Activated CD8-positive, alpha-beta T cell treated with anti-CD3 and anti-CD28 coated beads for 36 hours (primary cell): ENCODE measurements around the gene PRRG4. TPM values are rescaled to one million over a fixed set of nuclear protein-coding genes. Genes with fewer than 3 reads are reported as not detected.

ENCODE experiments used
- ATAC-seq: fragments of 200-7000 bp; cut with Tn5 transposase; one replicate; pipeline ENCODE4 v1.10.0; 2021; ENCODE audit warnings: mild to moderate bottlenecking, moderate library complexity
- CTCF ChIA-PET: fragments of 350-600 bp; sonication (Branson Sonifier 250); formaldehyde crosslinking; loops from one replicate; lab custom pipeline; 2021; ENCODE audit warnings: antibody characterized with exemption; lab: Charles Lee
- POLR2A ChIA-PET: fragments of 350-600 bp; sonication (Branson Sonifier 250); formaldehyde crosslinking; loops from one replicate; lab custom pipeline; 2021; ENCODE audit warnings: antibody characterized with exemption; lab: Charles Lee
- DNase-seq: peaks from one replicate; pipeline ENCODE4 v3.0.0-alpha.2; 2020
- H3K27ac Mint-ChIP-seq: one replicate; pipeline ENCODE4 v1.8.0; 2021; ENCODE audit warnings: mild to moderate bottlenecking, mixed read lengths
- H3K27me3 Mint-ChIP-seq: one replicate; pipeline ENCODE4 v1.8.0; 2021; ENCODE audit warnings: mixed read lengths
- H3K36me3 Mint-ChIP-seq: one replicate; pipeline ENCODE4 v1.8.0; 2021; ENCODE audit warnings: low read depth, mixed read lengths
- H3K4me1 Mint-ChIP-seq: one replicate; pipeline ENCODE4 v1.8.0; 2021; ENCODE audit warnings: low read depth, mixed read lengths
- H3K4me3 Mint-ChIP-seq: one replicate; pipeline ENCODE4 v1.8.0; 2021; ENCODE audit warnings: mild to moderate bottlenecking, moderate library complexity, mixed read lengths
- H3K9me3 Mint-ChIP-seq: one replicate; pipeline ENCODE4 v1.8.0; 2021; ENCODE audit warnings: mixed read lengths
- CTCF ChIP-seq: fragments of 200-600 bp; IDR thresholded peaks from one replicate; pipeline ENCODE4 v1.8.0; 2022; ENCODE audit warnings: antibody characterized with exemption, mild to moderate bottlenecking
- intact Hi-C: fragments of 100-400 bp; cut with micrococcal nuclease; formaldehyde crosslinking; loops from one replicate; pipeline ENCODE4 v1.10.0; 2022
- total RNA-seq, 2 experiments: library from RNA; stranded (reverse); gene quantifications; one replicate each; pipeline ENCODE4 v1.2.3, GENCODE V29; 2021

Gene PRRG4
- total RNA-seq, 2 experiments from 2014 or later = 0.27 to 0.34 TPM

- no peak for ATAC-seq
- Mint-ChIP-seq H3K4me3 (no peak overlapping the region), H3K27ac (no peak overlapping the region), H3K36me3 (peaks cover 6% of the 10 kb centered on the region), H3K9me3 (no peaks in the 10 kb centered on the region), H3K27me3 (no peaks in the 10 kb centered on the region), H3K4me1 (peaks cover 45% of the 10 kb centered on the region)
- TF ChIP-seq CTCF = no peak
- POLR2A ChIA-PET = no interaction called here
- DNase-seq = no peak
- CTCF ChIA-PET = no interaction called here
- intact Hi-C loops = loop anchor here (10.0 kb wide), 1 partner anchor 168 kb away; no protein-coding TSS in a partner anchor
These were observed 67.4 kb downstream of the PRRG4 start for GRCh38 chr11:32897103-32897502.

- intact Hi-C loops = loop anchor here (10.0 kb wide), 1 partner anchor 165 kb away; no protein-coding TSS in a partner anchor
- Mint-ChIP-seq H3K27me3 (no peaks in the 10 kb centered on the region), H3K36me3 (peaks cover 6% of the 10 kb centered on the region), H3K9me3 (no peaks in the 10 kb centered on the region), H3K27ac (no peak overlapping the region), H3K4me1 (peaks cover 42% of the 10 kb centered on the region), H3K4me3 (no peak overlapping the region)
- DNase-seq = no peak
- TF ChIP-seq CTCF = no peak
- POLR2A ChIA-PET = no interaction called here
- no peak for ATAC-seq
- CTCF ChIA-PET = no interaction called here
These were observed 69.7 kb downstream of the PRRG4 start for GRCh38 chr11:32899438-32899837.

- ChIA-PET POLR2A (interaction anchor here (0.8 kb wide), 1 partner anchor 10 kb away, joined by 4 read pairs; the partner anchor contains the start of gene QSER1), CTCF (no interaction called here)
- no peak for TF ChIP-seq CTCF
- Mint-ChIP-seq H3K4me1 (peaks cover 28% of the 10 kb centered on the region), H3K27ac (no peak overlapping the region), H3K9me3 (no peaks in the 10 kb centered on the region), H3K36me3 (peaks cover 6% of the 10 kb centered on the region), H3K4me3 (no peak overlapping the region), H3K27me3 (no peaks in the 10 kb centered on the region)
- intact Hi-C loops = no loop called here
- ATAC-seq = no peak
- no peak for DNase-seq
These were observed 72.5 kb downstream of the PRRG4 start for GRCh38 chr11:32902089-32902665.

GRCh38 chr11:32905028-32905667 lies 75.4 kb downstream of the PRRG4 start:
- Mint-ChIP-seq H3K27me3 (no peaks in the 10 kb centered on the region), H3K9me3 (no peaks in the 10 kb centered on the region), H3K4me3 (no peak overlapping the region), H3K27ac (no peak overlapping the region), H3K36me3 (peaks cover 13% of the 10 kb centered on the region), H3K4me1 (peaks cover 24% of the 10 kb centered on the region)
- ChIA-PET POLR2A (interaction anchor here (0.6 kb wide), 2 partner anchors 13 to 858 kb away, joined by 3 read pairs; no protein-coding TSS in a partner anchor), CTCF (interaction anchor here (1.0 to 1.2 kb wide), 2 partner anchors 9 to 18 kb away, joined by 3 to 4 read pairs; no protein-coding TSS in a partner anchor)
- no peak for ATAC-seq
- intact Hi-C loops = no loop called here
- DNase-seq = no peak
- no peak for TF ChIP-seq CTCF

Other genes starting within 250 kb of the PRRG4 start
- gene EIF3M, start 246.1 kb upstream of the PRRG4 start, total RNA-seq = 100 to 1,000 TPM; 402 to 435 TPM
- not detected for gene CCDC73, start 35.3 kb upstream of the PRRG4 start, total RNA-seq
- 10 to 100 TPM; 10.5 to 11.2 TPM for gene QSER1, start 62.9 kb downstream of the PRRG4 start, total RNA-seq
- 1 to 10 TPM; 2.8 to 3.0 TPM for gene DEPDC7, start 186.0 kb downstream of the PRRG4 start, total RNA-seq
- gene TCP11L1, start 209.6 kb downstream of the PRRG4 start, total RNA-seq = 10 to 100 TPM; 11.0 to 12.7 TPM